HEK293 (cell line): Measurements from ENCODE around the gene GRM5.

Experiments used
- CTCF ChIA-PET: fragments of 350-600 bp; formaldehyde crosslinking; extraction: SDS; loops from one replicate; lab custom pipeline; 2021; ENCODE audit warnings: antibody characterized with exemption; lab: Yijun Ruan, JAX
- POLR2A ChIA-PET: fragments of 300-600 bp; formaldehyde crosslinking; extraction: SDS; loops from one replicate; lab custom pipeline; 2020; ENCODE audit warnings: antibody characterized with exemption, inconsistent platforms; lab: Yijun Ruan, JAX
- H3K27ac ChIP-seq: fragments of 200-500 bp; sonication (Bioruptor generic); 2 replicates; pipeline ENCODE4 v1.5.1; 2014; ENCODE audit warnings: low read depth, low read length, control low read depth, inconsistent platforms; ENCODE audit errors: extremely low read depth
- H3K36me3 ChIP-seq, 2 experiments: fragments of 200-500 bp in 1 of 2; sonication (Bioruptor generic) in 1 of 2; 1 replicate in 1 of 2; 2 replicates in 1 of 2; pipeline ENCODE4 v1.5.1; 2014 to 2017; ENCODE audit warnings: inconsistent platforms in 2 of 2, low read length in 2 of 2; ENCODE audit not compliant: control insufficient read depth in 2 of 2, insufficient read depth in 1 of 2
- H3K4me1 ChIP-seq: fragments of 200-500 bp; sonication (Bioruptor generic); 2 replicates; pipeline ENCODE4 v1.5.1; 2014; ENCODE audit warnings: mild to moderate bottlenecking, low read length, inconsistent platforms; ENCODE audit not compliant: control insufficient read depth, insufficient read depth
- H3K4me3 ChIP-seq: 2 replicates; pipeline ENCODE4 v1.5.1; 2011; ENCODE audit warnings: low read depth, mild to moderate bottlenecking, control low read depth, low read length, moderate library complexity
- H3K9me3 ChIP-seq: fragments of 200-500 bp; sonication (Bioruptor generic); 2 replicates; pipeline ENCODE4 v1.5.1; 2014; ENCODE audit warnings: low read depth, low read length, inconsistent platforms; ENCODE audit not compliant: control insufficient read depth, insufficient read depth
- HOXA7 ChIP-seq: sonication (generic); formaldehyde crosslinking; IDR thresholded peaks from 2 replicates; pipeline ENCODE4 v1.8.1; 2022; ENCODE audit warnings: missing genetic modification reagents, borderline replicate concordance
- SP2 ChIP-seq: fragments of 450-650 bp; formaldehyde crosslinking; IDR thresholded peaks from 2 replicates; pipeline ENCODE4 v1.5.1; 2016; ENCODE audit warnings: missing biosample characterization, missing genetic modification characterization
- YY2 ChIP-seq: fragments of 450-650 bp; formaldehyde crosslinking; IDR thresholded peaks from 2 replicates; pipeline ENCODE4 v1.5.1; 2016; ENCODE audit warnings: missing biosample characterization, missing genetic modification characterization
- ZBTB17 ChIP-seq: fragments of 450-650 bp; formaldehyde crosslinking; IDR thresholded peaks from 2 replicates; pipeline ENCODE4 v1.5.1; 2016; ENCODE audit warnings: missing biosample characterization, missing genetic modification characterization
- ZNF121 ChIP-seq: fragments of 450-650 bp; formaldehyde crosslinking; IDR thresholded peaks from 2 replicates; pipeline ENCODE4 v1.5.1; 2016; ENCODE audit warnings: missing biosample characterization, missing genetic modification characterization
- ZNF132 ChIP-seq: fragments of 450-650 bp; formaldehyde crosslinking; IDR thresholded peaks from 2 replicates; pipeline ENCODE4 v1.5.1; 2017; ENCODE audit warnings: missing biosample characterization, missing genetic modification characterization, borderline replicate concordance
- ZNF146 ChIP-seq: fragments of 450-650 bp; formaldehyde crosslinking; IDR thresholded peaks from 2 replicates; pipeline ENCODE4 v1.5.1; 2016; ENCODE audit warnings: missing biosample characterization, missing genetic modification characterization
- ZNF174 ChIP-seq: fragments of 450-650 bp; formaldehyde crosslinking; IDR thresholded peaks from 2 replicates; pipeline ENCODE4 v1.5.0; 2017; ENCODE audit warnings: missing biosample characterization, mild to moderate bottlenecking, missing genetic modification characterization
- ZNF211 ChIP-seq: fragments of 450-650 bp; formaldehyde crosslinking; IDR thresholded peaks from 2 replicates; pipeline ENCODE4 v1.5.1; 2016; ENCODE audit warnings: low read depth, missing biosample characterization, missing genetic modification characterization
- ZNF214 ChIP-seq: fragments of 450-650 bp; formaldehyde crosslinking; IDR thresholded peaks from 2 replicates; pipeline ENCODE4 v1.5.1; 2017; ENCODE audit warnings: missing biosample characterization, mild to moderate bottlenecking, missing genetic modification characterization, borderline replicate concordance
- ZNF239 ChIP-seq: fragments of 450-650 bp; formaldehyde crosslinking; IDR thresholded peaks from 2 replicates; pipeline ENCODE4 v1.5.1; 2016; ENCODE audit warnings: missing biosample characterization, missing genetic modification characterization
- ZNF292 ChIP-seq: fragments of 450-650 bp; formaldehyde crosslinking; IDR thresholded peaks from 2 replicates; pipeline ENCODE4 v1.5.1; 2016; ENCODE audit warnings: low read depth, missing biosample characterization, missing genetic modification characterization, borderline replicate concordance
- ZNF473 ChIP-seq: fragments of 450-650 bp; formaldehyde crosslinking; IDR thresholded peaks from 2 replicates; pipeline ENCODE4 v1.5.1; 2017; ENCODE audit warnings: missing biosample characterization, missing genetic modification characterization
- ZNF510 ChIP-seq: fragments of 450-650 bp; formaldehyde crosslinking; IDR thresholded peaks from 2 replicates; pipeline ENCODE4 v1.5.1; 2018; ENCODE audit warnings: mild to moderate bottlenecking, missing genetic modification characterization, missing biosample characterization; ENCODE audit not compliant: insufficient replicate concordance
- ZNF624 ChIP-seq: fragments of 450-650 bp; formaldehyde crosslinking; IDR thresholded peaks from 2 replicates; pipeline ENCODE4 v1.5.1; 2017; ENCODE audit warnings: missing biosample characterization, missing genetic modification characterization
- ZNF701 ChIP-seq: fragments of 450-650 bp; formaldehyde crosslinking; IDR thresholded peaks from 2 replicates; pipeline ENCODE4 v1.5.1; 2016; ENCODE audit warnings: missing biosample characterization, missing genetic modification characterization
- ZNF768 ChIP-seq: fragments of 450-650 bp; formaldehyde crosslinking; IDR thresholded peaks from 2 replicates; pipeline ENCODE4 v1.5.1; 2018; ENCODE audit warnings: missing biosample characterization, mild to moderate bottlenecking, missing genetic modification characterization
- ZNF843 ChIP-seq: fragments of 450-650 bp; formaldehyde crosslinking; IDR thresholded peaks from 2 replicates; pipeline ENCODE4 v1.5.1; 2016; ENCODE audit warnings: missing biosample characterization, missing genetic modification characterization
- TF ChIP-seq, protein P1 (sequence below): fragments of 450-650 bp; formaldehyde crosslinking; IDR thresholded peaks from 2 replicates; pipeline ENCODE4 v1.5.1; 2016; ENCODE audit warnings: missing biosample characterization, missing genetic modification characterization
- TF ChIP-seq, protein P2 (sequence below): fragments of 450-650 bp; formaldehyde crosslinking; IDR thresholded peaks from 2 replicates; pipeline ENCODE4 v1.5.1; 2017; ENCODE audit warnings: missing biosample characterization, mild to moderate bottlenecking, missing genetic modification characterization, moderate library complexity
- TF ChIP-seq, protein P3 (sequence below): fragments of 450-650 bp; formaldehyde crosslinking; IDR thresholded peaks from 2 replicates; pipeline ENCODE4 v1.5.1; 2016; ENCODE audit warnings: missing biosample characterization, missing genetic modification characterization

The GRM5 gene

DNA sequence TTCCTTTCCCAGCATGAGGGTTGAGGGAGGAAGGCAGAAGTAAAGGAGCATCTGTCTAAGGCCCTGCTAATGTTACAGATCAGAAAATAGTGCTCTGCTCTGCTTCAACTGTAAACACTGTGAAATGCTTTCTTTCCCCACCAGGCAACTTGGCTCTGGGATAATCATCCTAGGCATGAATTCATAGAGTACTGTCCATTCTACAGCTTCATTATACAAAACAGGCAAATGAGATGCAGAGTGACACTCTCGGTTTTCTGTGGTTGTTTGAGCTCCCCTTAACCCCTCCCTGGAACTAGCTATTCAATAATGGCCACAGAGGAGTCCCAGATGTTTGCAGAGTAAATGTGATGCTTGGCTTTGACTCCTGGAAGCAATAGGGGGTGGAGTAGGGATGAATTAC is 544.0 kb downstream of the GRM5 start:
- no peak overlapping the region for H3K27ac ChIP-seq
- H3K36me3 ChIP-seq = no peaks in the 10 kb centered on the region
- TF ChIP-seq ZNF510 (tag by site-specific recombination) (no peak), ZNF132 (tag by site-specific recombination) (no peak), ZBTB17 (tag by site-specific recombination) (peak; percentile 33; the same call in 1 of the 2 replicates)
- TF ChIP-seq, protein P1, sequence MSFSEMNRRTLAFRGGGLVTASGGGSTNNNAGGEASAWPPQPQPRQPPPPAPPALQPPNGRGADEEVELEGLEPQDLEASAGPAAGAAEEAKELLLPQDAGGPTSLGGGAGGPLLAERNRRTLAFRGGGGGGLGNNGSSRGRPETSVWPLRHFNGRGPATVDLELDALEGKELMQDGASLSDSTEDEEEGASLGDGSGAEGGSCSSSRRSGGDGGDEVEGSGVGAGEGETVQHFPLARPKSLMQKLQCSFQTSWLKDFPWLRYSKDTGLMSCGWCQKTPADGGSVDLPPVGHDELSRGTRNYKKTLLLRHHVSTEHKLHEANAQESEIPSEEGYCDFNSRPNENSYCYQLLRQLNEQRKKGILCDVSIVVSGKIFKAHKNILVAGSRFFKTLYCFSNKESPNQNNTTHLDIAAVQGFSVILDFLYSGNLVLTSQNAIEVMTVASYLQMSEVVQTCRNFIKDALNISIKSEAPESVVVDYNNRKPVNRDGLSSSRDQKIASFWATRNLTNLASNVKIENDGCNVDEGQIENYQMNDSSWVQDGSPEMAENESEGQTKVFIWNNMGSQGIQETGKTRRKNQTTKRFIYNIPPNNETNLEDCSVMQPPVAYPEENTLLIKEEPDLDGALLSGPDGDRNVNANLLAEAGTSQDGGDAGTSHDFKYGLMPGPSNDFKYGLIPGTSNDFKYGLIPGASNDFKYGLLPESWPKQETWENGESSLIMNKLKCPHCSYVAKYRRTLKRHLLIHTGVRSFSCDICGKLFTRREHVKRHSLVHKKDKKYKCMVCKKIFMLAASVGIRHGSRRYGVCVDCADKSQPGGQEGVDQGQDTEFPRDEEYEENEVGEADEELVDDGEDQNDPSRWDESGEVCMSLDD (tag by site-specific recombination) = no peak
- H3K4me3 ChIP-seq = no peak overlapping the region
- ChIA-PET CTCF (no interaction called here), POLR2A (no interaction called here)
- no peaks in the 10 kb centered on the region for H3K9me3 ChIP-seq
- H3K4me1 ChIP-seq = no peaks in the 10 kb centered on the region

DNA sequence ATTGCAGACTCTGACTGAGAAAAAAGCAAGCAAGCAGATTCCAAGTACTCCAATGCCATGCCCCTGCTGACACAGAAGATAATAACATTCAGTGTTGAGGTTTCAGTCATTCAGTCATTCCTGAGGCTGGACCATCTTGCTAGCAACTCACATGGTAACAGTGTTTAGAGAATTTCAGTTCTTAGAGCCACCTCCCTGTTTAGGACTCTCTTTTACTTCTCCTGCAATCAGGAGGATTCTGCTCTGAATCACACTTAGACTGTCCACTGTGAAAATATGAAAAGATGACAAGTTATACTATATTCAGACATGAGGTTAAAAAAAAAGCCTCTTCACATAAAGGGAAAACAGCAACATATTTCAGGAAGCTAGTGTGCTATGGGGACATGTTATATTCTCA is 544.4 kb downstream of the GRM5 start:
- Histone ChIP-seq H3K4me3 (no peak overlapping the region), H3K27ac (no peak overlapping the region), H3K36me3 (no peaks in the 10 kb centered on the region), H3K4me1 (no peaks in the 10 kb centered on the region), H3K9me3 (no peaks in the 10 kb centered on the region)
- TF ChIP-seq ZNF768 (no peak), ZNF239 (tag by site-specific recombination) (no peak), ZNF843 (no peak), ZNF174 (tag by site-specific recombination) (no peak), ZNF214 (tag by site-specific recombination) (no peak), ZNF121 (tag by site-specific recombination) (no peak), ZNF146 (tag by site-specific recombination) (no peak), ZNF624 (no peak), YY2 (tag by site-specific recombination) (no peak), ZNF701 (tag by site-specific recombination) (no peak), HOXA7 (no peak), ZNF211 (no peak), SP2 (no peak), ZNF292 (no peak), ZNF473 (tag by site-specific recombination) (no peak)
- TF ChIP-seq, protein P2, sequence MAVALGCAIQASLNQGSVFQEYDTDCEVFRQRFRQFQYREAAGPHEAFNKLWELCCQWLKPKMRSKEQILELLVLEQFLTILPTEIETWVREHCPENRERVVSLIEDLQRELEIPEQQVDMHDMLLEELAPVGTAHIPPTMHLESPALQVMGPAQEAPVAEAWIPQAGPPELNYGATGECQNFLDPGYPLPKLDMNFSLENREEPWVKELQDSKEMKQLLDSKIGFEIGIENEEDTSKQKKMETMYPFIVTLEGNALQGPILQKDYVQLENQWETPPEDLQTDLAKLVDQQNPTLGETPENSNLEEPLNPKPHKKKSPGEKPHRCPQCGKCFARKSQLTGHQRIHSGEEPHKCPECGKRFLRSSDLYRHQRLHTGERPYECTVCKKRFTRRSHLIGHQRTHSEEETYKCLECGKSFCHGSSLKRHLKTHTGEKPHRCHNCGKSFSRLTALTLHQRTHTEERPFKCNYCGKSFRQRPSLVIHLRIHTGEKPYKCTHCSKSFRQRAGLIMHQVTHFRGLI (tag by site-specific recombination) = no peak
- TF ChIP-seq, protein P3, sequence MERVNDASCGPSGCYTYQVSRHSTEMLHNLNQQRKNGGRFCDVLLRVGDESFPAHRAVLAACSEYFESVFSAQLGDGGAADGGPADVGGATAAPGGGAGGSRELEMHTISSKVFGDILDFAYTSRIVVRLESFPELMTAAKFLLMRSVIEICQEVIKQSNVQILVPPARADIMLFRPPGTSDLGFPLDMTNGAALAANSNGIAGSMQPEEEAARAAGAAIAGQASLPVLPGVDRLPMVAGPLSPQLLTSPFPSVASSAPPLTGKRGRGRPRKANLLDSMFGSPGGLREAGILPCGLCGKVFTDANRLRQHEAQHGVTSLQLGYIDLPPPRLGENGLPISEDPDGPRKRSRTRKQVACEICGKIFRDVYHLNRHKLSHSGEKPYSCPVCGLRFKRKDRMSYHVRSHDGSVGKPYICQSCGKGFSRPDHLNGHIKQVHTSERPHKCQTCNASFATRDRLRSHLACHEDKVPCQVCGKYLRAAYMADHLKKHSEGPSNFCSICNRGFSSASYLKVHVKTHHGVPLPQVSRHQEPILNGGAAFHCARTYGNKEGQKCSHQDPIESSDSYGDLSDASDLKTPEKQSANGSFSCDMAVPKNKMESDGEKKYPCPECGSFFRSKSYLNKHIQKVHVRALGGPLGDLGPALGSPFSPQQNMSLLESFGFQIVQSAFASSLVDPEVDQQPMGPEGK (tag by site-specific recombination) = no peak
- POLR2A ChIA-PET = no interaction called here
- CTCF ChIA-PET = no interaction called here
